Ovary (tissue), 9 donors: Measurements from ENCODE around the gene SPATA13. TPM values are rescaled to one million over a fixed set of nuclear protein-coding genes. Genes with fewer than 3 reads are reported as not detected.

Source experiments
- DNase-seq, 5 donors: peaks; one replicate each; pipeline ENCODE4 v3.0.0-alpha.2; 2019 to 2020
- H3K27ac ChIP-seq, 2 donors: fragments of 200-600 bp; one replicate each; pipeline versions ENCODE4 v1.5.1 to v1.8.0; 2019 to 2022
- H3K27me3 ChIP-seq: fragments of 200-600 bp; one replicate; pipeline ENCODE4 v1.8.0; 2022
- H3K36me3 ChIP-seq: fragments of 200-600 bp; sonication (generic); one replicate; pipeline ENCODE4 v1.5.1; 2019
- H3K4me1 ChIP-seq: one replicate; pipeline ENCODE4 v1.8.1; 2013; ENCODE audit warnings: mild to moderate bottlenecking, moderate library complexity; ENCODE audit not compliant: insufficient read depth
- H3K4me3 ChIP-seq: fragments of 200-600 bp; sonication (generic); one replicate; pipeline ENCODE4 v1.5.1; 2017
- H3K9me3 ChIP-seq, 2 donors: fragments of 200-600 bp in 1 of 2; sonication (generic) in 1 of 2; one replicate each; pipeline versions ENCODE4 v1.5.1 to v1.8.1; 2013 to 2019; ENCODE audit warnings: mild to moderate bottlenecking in 1 of 2, moderate library complexity in 1 of 2
- EP300 ChIP-seq: sonication (generic); formaldehyde crosslinking; IDR thresholded peaks from one replicate; pipeline ENCODE4 v1.6.1; 2017; ENCODE audit warnings: antibody characterized with exemption
- POLR2A ChIP-seq: fragments of 450-650 bp; IDR thresholded peaks from one replicate; pipeline ENCODE4 v1.6.1; 2017; ENCODE audit warnings: antibody characterized with exemption, mild to moderate bottlenecking, moderate library complexity
- WGBS, 3 donors: extraction: QIAGEN DNeasy Blood & Tissue Kit in 1 of 3; methylation state at CpG; one replicate each; pipeline versions ENCODE4 v1.1.5 to v1.1.7; 2013 to 2017; 5-methylcytosine and 5-hydroxymethylcytosine counted together
- intact Hi-C, 4 donors: fragments of 100-400 bp; cut with DNase I; formaldehyde crosslinking; loops; one replicate each; pipeline versions ENCODE4 v1.11.0 to v1.15.1; 2022 to 2023
- polyA plus RNA-seq, 2 donors: library from polyadenylated mRNA; stranded (reverse); fragments of 200-250 nt in 1 of 2; fragments of 350-450 nt in 1 of 2; fragmentation: Illumina TruSeq in 1 of 2; extraction: RNeasy Lipid Tissue Mini Kit (QIAGEN cat#74804) in 1 of 2; gene quantifications; one replicate each; pipeline ENCODE4 v1.2.3, GENCODE V29; 2013 to 2014
- total RNA-seq, 7 donors: library from RNA; depleted of rRNA in 2 of 7; stranded (reverse); fragments of >200 nt in 2 of 7; fragmentation: NEBNext Ultra II Directional in 3 of 7; extraction: Animal tissue kit (Norgen Biotek cat#: 25700) in 3 of 7; gene quantifications; one replicate each; pipeline versions ENCODE4 v1.1.0 to v1.2.4, GENCODE V29; 2016 to 2023
- TF ChIP-seq, protein P1 (sequence below), 3 donors: fragments of 450-650 bp in 2 of 3; fragments of 200-600 bp in 1 of 3; IDR thresholded peaks; one replicate each; pipeline versions ENCODE4 v1.5.1 to v1.8.0; 2016 to 2022; ENCODE audit warnings: antibody characterized with exemption in 3 of 3, mild to moderate bottlenecking in 1 of 3
- donor health status: DM: no; HTN: no; CAD: no; lungs with moderate emphysema.
- donor health status: DM: no; HTN: no; CAD: no.
- donor health status: Bipolar disorder and iron deficiency.
- donor health status: DM: yes; HTN: yes; CAD: no.
- donor health status: DM: no; HTN: no; CAD: no.
- donor health status: DM: yes; HTN: yes; CAD: no.

SPATA13 gene
- total and polyA plus RNA-seq, 9 donors, result 11.1 to 60.3 (median 30.0) TPM

- WGBS, 3 donors, result 63 to 87% (median 77%) methylated on average over 4 of the region's 4 CpGs
- Histone ChIP-seq H3K4me3 (no peak overlapping the region), H3K27me3 (no peaks in the 10 kb centered on the region), H3K27ac (no peak overlapping the region), H3K36me3 (no peaks in the 10 kb centered on the region), H3K9me3 (no peaks in the 10 kb centered on the region), H3K4me1 (peaks cover 6% of the 10 kb centered on the region)
- TF ChIP-seq EP300 (no peak), POLR2A (no peak)
- TF ChIP-seq, protein P1, sequence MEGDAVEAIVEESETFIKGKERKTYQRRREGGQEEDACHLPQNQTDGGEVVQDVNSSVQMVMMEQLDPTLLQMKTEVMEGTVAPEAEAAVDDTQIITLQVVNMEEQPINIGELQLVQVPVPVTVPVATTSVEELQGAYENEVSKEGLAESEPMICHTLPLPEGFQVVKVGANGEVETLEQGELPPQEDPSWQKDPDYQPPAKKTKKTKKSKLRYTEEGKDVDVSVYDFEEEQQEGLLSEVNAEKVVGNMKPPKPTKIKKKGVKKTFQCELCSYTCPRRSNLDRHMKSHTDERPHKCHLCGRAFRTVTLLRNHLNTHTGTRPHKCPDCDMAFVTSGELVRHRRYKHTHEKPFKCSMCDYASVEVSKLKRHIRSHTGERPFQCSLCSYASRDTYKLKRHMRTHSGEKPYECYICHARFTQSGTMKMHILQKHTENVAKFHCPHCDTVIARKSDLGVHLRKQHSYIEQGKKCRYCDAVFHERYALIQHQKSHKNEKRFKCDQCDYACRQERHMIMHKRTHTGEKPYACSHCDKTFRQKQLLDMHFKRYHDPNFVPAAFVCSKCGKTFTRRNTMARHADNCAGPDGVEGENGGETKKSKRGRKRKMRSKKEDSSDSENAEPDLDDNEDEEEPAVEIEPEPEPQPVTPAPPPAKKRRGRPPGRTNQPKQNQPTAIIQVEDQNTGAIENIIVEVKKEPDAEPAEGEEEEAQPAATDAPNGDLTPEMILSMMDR (IDR thresholded peaks at IDR 0.05), result no peak
- intact Hi-C loops, result loop anchor here in 1 of 4 donors (10.0 kb wide), 1 partner anchor 101 kb away; no protein-coding TSS in a partner anchor
- no peak for DNase-seq
Observed at GRCh38 chr13:24165746-24166145, 5.2 kb downstream of the SPATA13 start.

- 93 to 98% (median 98%) methylated on average over 2 of the region's 2 CpGs for WGBS, 3 donors
- Histone ChIP-seq H3K9me3 (no peaks in the 10 kb centered on the region), H3K4me3 (no peak overlapping the region), H3K36me3 (no peaks in the 10 kb centered on the region), H3K27me3 (no peaks in the 10 kb centered on the region), H3K27ac (peak overlapping the region in 1 of 2 donors; percentile 69), H3K4me1 (peaks cover 6% of the 10 kb centered on the region)
- DNase-seq, result no peak
- intact Hi-C loops, result loop anchor here in 1 of 4 donors (10.0 kb wide), 1 partner anchor 102 kb away; no protein-coding TSS in a partner anchor
- TF ChIP-seq EP300, result no peak
- TF ChIP-seq POLR2A, result no peak
- TF ChIP-seq, protein P1 (IDR thresholded peaks at IDR 0.05), result no peak
Observed at GRCh38 chr13:24166561-24166960, 6.0 kb downstream of the SPATA13 start.

GRCh38 chr13:24167666-24168391 lies 7.3 kb downstream of the SPATA13 start:
- H3K4me3 ChIP-seq, result no peak overlapping the region
- H3K4me1 ChIP-seq, result peaks cover 4% of the 10 kb centered on the region
- H3K9me3 ChIP-seq, result no peaks in the 10 kb centered on the region
- TF ChIP-seq, protein P1 (IDR thresholded peaks at IDR 0.05), result no peak
- no peak for TF ChIP-seq POLR2A
- TF ChIP-seq EP300, result no peak
- intact Hi-C loops, result loop anchor here in 1 of 4 donors (10.0 kb wide), 1 partner anchor 103 kb away; no protein-coding TSS in a partner anchor
- no peaks in the 10 kb centered on the region for H3K27me3 ChIP-seq
- WGBS, 3 donors, result 35 to 50% (median 44%) methylated on average over 6 of the region's 6 CpGs
- no peak for DNase-seq
- H3K36me3 ChIP-seq, result no peaks in the 10 kb centered on the region
- H3K27ac ChIP-seq, result peak overlapping the region in 1 of 2 donors; percentile 69

- no peak for TF ChIP-seq EP300
- TF ChIP-seq, protein P1 (IDR thresholded peaks at IDR 0.05), result no peak
- TF ChIP-seq POLR2A, result no peak
- Histone ChIP-seq H3K27ac (peak overlapping the region in 1 of 2 donors; percentile 69), H3K9me3 (no peaks in the 10 kb centered on the region), H3K4me3 (no peak overlapping the region), H3K27me3 (no peaks in the 10 kb centered on the region), H3K36me3 (no peaks in the 10 kb centered on the region), H3K4me1 (peaks cover 5% of the 10 kb centered on the region)
- 53 to 67% (median 67%) methylated on average over 6 of the region's 6 CpGs for WGBS, 3 donors
- intact Hi-C loops, result loop anchor here in 1 of 4 donors (10.0 kb wide), 1 partner anchor 104 kb away; no protein-coding TSS in a partner anchor
- no peak for DNase-seq
Observed at GRCh38 chr13:24168392-24168750, 7.9 kb downstream of the SPATA13 start.
